IPS-NIHi11 (cell line): ENCODE measurements around the gene CEPT1.

ENCODE experiments used
- DNase-seq: peaks from one replicate; pipeline ENCODE4 v3.0.0; 2012; ENCODE audit warnings: mixed read lengths, low spot score

The CEPT1 gene

GRCh38 chr1:111227851-111228747 lies 88.1 kb downstream of the CEPT1 start:
- DNase-seq, result no peak

GRCh38 chr1:111228748-111229126 lies 88.7 kb downstream of the CEPT1 start:
- DNase-seq, result no peak

GRCh38 chr1:111232134-111232533 lies 92.1 kb downstream of the CEPT1 start:
- no peak for DNase-seq

- DNase-seq, result no peak
These were observed 94.2 kb downstream of the CEPT1 start for GRCh38 chr1:111234258-111234657.
